GM19240 (cell line): ENCODE measurements around the gene GALNTL6.

Experiments
- DNase-seq: peaks from one replicate; pipeline ENCODE4 v3.0.0; 2011; ENCODE audit warnings: low spot score; ENCODE audit not compliant: insufficient read length

The GALNTL6 gene

GRCh38 chr4:172653676-172654075, 840.5 kb downstream of the GALNTL6 start:
- no peak for DNase-seq

GRCh38 chr4:172654457-172654856, 841.3 kb downstream of the GALNTL6 start:
- no peak for DNase-seq

DNA sequence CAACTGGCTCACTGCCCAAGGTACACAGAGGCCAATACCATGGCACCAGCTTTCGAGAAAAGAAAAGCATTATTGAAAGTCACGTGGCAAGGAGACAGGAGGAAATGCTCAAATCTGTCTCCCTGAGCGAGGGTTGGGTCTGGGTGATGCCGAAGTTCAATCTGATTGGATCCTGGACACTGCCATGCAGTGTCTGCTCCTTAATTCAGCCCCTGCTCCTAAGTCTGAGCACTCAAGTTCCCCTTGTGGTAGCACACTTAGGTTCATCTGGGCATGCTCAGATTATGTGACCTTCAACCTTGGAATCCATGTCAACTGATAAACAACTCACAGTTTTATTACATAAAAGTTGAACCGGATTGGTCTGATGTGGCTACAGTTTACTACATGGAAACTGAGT, 842.9 kb downstream of the GALNTL6 start:
- DNase-seq, result no peak

DNA sequence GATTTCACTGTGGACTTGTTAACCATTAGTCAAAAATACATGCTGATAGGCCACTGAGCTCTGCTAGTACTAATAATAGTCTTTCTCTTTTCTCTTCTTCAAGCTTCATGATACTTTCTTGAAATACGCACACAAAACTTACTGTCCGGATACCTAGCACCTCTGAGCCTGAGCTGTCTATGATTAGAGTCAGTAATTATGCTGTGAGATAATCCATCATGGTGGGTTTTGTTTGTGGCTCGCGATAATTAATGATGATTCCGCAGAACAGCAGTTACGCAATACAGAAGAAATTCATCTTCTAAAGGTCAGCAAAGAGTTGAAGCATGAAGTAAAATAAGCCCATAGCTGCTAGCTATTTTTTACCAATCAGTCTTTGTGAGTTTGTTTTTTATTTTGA, 843.9 kb downstream of the GALNTL6 start:
- no peak for DNase-seq

GRCh38 chr4:172660251-172660650, 847.0 kb downstream of the GALNTL6 start:
- DNase-seq, result no peak

GRCh38 chr4:172662113-172662512, 848.9 kb downstream of the GALNTL6 start:
- no peak for DNase-seq

GRCh38 chr4:172666711-172667368, 853.6 kb downstream of the GALNTL6 start:
- no peak for DNase-seq

GRCh38 chr4:172674811-172675210, 861.6 kb downstream of the GALNTL6 start:
- no peak for DNase-seq

GRCh38 chr4:172675232-172675631, 862.0 kb downstream of the GALNTL6 start:
- DNase-seq, result no peak

- DNase-seq, result no peak
Measured at GRCh38 chr4:172680691-172681090, 867.5 kb downstream of the GALNTL6 start.

DNA sequence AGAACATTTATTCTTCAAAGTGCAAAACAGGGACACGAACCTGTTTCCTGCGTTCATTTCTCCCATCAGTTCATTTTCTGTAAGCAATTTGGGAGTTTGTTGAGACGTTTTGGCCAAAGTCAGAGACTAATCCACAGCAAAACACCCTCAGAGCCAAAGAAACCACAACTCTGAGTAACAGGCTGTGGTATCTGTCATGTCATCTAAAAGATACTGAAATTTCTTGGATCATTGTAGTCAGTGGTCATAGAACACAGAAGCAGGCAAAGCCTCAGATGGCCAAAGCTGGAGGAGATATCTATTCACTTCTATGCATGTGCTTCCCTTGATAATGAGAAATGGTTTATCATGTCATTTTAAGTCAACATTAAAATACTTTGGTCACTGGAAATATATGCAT, 869.8 kb downstream of the GALNTL6 start:
- no peak for DNase-seq

DNA sequence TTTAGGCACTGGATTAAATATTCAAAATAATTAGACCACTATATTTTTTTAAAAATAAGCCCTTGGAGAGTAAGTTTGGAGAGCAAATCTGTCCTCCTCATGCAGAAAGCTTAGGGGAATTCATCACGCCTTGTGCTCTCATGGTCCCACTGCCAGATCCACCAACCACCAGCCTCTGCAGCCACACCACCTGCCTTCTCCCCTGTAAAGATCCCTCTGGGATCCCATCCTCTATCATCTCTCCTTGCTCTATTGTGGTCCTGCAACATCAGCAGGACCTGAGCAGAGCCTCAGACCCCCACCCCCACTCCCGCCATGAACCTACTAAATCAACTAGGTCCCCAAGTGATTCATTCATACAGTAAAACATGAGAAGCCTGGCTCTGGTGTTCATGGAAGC, 872.8 kb downstream of the GALNTL6 start:
- no peak for DNase-seq

DNA sequence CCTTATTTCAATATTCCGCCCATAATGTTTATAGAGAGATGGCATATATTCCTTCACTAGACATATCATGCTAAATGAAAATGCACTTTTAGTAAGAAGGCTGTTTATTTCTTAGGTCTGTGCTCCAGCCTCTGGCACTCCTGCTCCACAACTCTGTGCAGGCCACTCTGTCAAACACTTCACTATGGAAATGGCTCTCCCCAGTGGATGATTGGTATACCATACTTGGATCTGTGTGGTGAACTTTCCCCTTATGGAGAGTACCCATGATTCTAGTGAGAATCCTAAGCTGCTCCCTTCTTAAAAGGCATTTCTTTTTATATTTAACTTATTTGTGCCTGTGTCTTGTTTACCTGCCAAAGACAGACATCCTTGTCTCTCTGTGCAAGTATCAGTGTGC, 875.3 kb downstream of the GALNTL6 start:
- DNase-seq, result no peak

DNA sequence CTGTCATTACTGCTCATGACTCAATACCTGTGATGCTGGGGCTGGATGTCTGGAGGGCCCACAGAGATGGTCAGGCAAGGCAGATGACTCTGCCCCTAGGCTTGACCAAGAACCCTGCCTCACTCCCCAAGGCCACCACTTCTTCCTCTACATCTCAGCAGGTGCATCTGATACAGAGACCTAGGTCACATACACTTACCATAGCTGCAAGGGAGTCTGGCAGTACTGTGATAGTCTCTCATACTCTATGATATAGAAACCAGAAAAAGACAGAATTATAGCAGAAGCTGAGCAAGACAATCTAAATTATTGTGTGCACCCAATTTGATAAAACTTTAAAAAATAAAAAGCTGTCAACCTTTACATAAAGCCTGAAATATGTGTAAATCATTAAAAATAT, 878.3 kb downstream of the GALNTL6 start:
- no peak for DNase-seq

- DNase-seq, result no peak
Measured at GRCh38 chr4:172692701-172693100, 879.5 kb downstream of the GALNTL6 start.

GRCh38 chr4:172698256-172698655, 885.1 kb downstream of the GALNTL6 start:
- no peak for DNase-seq

GRCh38 chr4:172705565-172705964, 892.4 kb downstream of the GALNTL6 start:
- no peak for DNase-seq

- no peak for DNase-seq
Measured at GRCh38 chr4:172706000-172706399, 892.8 kb downstream of the GALNTL6 start.

DNA sequence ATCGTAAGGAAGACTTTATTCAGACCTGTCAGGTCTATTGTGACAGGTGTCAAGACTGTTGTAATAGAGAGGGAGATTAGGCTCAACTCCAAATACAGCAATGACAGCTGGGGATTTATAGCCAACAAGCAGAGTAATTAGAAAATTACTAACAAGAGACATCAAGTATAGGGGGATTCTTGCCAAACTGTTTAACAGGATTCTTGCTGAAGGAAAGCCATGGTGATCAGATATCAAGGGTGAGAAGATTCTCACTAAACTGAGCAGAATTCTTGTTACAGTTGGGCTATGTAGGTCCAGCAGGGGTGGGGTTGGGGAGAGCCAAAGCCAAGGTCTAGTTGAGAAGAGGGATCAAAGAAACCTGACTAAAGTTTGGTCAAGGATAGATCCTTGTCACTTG, 894.4 kb downstream of the GALNTL6 start:
- no peak for DNase-seq

DNA sequence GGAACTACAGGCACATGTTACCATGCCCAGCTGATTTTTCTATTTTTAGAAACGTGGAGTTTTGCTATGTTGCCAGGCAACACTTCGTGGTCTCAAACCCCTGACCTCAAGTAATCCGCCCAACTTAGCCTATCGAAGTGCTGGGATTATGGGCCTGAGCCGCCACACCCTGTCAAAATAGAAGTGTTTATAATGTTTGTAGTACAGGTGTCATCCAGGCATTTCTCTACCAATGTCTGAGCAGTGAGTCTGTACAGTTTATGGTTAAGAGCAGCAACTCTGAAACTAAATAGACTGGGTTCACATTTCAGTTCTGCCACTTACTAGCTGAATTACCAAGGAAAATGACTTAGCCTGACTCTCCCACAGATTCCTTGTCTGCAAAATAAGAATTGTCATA, 895.0 kb downstream of the GALNTL6 start:
- no peak for DNase-seq

- DNase-seq, result no peak
Measured at GRCh38 chr4:172709376-172709775, 896.2 kb downstream of the GALNTL6 start.

- DNase-seq, result no peak
Measured at GRCh38 chr4:172716291-172716690, 903.1 kb downstream of the GALNTL6 start.

GRCh38 chr4:172721659-172722058, 908.5 kb downstream of the GALNTL6 start:
- no peak for DNase-seq

- no peak for DNase-seq
Measured at GRCh38 chr4:172725581-172725980, 912.4 kb downstream of the GALNTL6 start.
